HepG2 (cell line): ENCODE measurements around the gene ASB8.

Experiments used
- CTCF ChIP-seq: sonication (generic); formaldehyde crosslinking; IDR thresholded peaks from 2 replicates; pipeline ENCODE4 v1.5.0; 2020; ENCODE audit warnings: mild to moderate bottlenecking, missing genetic modification reagents, moderate library complexity
- HMG20A ChIP-seq: IDR thresholded peaks from 2 replicates; pipeline ENCODE4 v1.6.1; 2016; ENCODE audit warnings: borderline replicate concordance
- HNRNPL ChIP-seq: fragments of 200-400 bp; formaldehyde crosslinking; IDR thresholded peaks from 2 replicates; pipeline ENCODE4 v1.6.1; 2017; ENCODE audit warnings: mild to moderate bottlenecking, low read depth, low read length
- KLF6 ChIP-seq: IDR thresholded peaks from 2 replicates; pipeline ENCODE4 v1.8.0; 2016; ENCODE audit warnings: missing biosample characterization, missing genetic modification reagents
- MEIS2 ChIP-seq: sonication (generic); formaldehyde crosslinking; IDR thresholded peaks from 2 replicates; pipeline ENCODE4 v1.9.0; 2021; ENCODE audit warnings: mild to moderate bottlenecking, missing genetic modification reagents
- NONO ChIP-seq, 2 experiments: fragments of 450-650 bp in 1 of 2; sonication (generic) in 1 of 2; formaldehyde crosslinking in 1 of 2; IDR thresholded peaks in 1 of 2; conservative IDR thresholded peaks in 1 of 2; 2 replicates each; pipeline versions ENCODE4 v1.6.1 to v1.8.0; 2017 to 2022; ENCODE audit warnings: mild to moderate bottlenecking in 1 of 2, missing genetic modification reagents in 1 of 2, moderate library complexity in 1 of 2
- SKI ChIP-seq: fragments of 450-650 bp; IDR thresholded peaks from one replicate; pipeline ENCODE4 v1.6.1; 2018; ENCODE audit warnings: mild to moderate bottlenecking; ENCODE audit not compliant: partially characterized antibody
- SNAI1 ChIP-seq: sonication (generic); formaldehyde crosslinking; IDR thresholded peaks from 2 replicates; pipeline ENCODE4 v1.5.0; 2020; ENCODE audit warnings: mild to moderate bottlenecking, missing genetic modification reagents, borderline replicate concordance

DNA sequence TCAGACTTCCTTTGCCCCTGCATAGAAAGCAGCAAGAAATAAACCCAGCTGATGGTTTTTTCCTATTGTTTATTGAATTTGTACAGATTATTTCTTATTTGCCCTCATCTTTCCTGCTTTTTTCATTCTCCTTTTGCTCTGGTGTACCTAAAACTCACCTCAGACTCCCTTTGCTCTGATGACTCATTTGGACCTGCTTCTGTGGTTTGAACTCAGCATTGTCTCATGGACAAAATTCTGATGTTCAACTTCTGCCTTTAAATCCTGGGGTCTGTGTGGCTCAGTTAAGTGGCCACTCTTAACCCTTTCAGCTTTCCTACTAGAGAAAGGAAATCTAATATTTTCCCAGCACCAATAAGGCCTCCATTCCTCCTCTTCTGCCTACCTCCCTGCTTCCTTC lies 47.9 kb downstream of the ASB8 start:
- no peak for TF ChIP-seq SNAI1 (CRISPR knock-in tag)
- TF ChIP-seq MEIS2 (CRISPR knock-in tag) = no peak
- no peak for TF ChIP-seq HMG20A (CRISPR knock-in tag)
- no peak for TF ChIP-seq NONO (IDR thresholded peaks at IDR 0.05)
- TF ChIP-seq NONO (CRISPR knock-in tag; conservative IDR thresholded peaks at IDR 0.05) = no peak
- no peak for TF ChIP-seq HNRNPL
- no peak for TF ChIP-seq SKI
- TF ChIP-seq KLF6 (CRISPR knock-in tag) = no peak
- TF ChIP-seq CTCF = no peak
